Measurements from ENCODE around the gene MYO1C. TPM values are rescaled to one million over a fixed set of nuclear protein-coding genes. Genes with fewer than 3 reads are reported as not detected.

Gene MYO1C
- total and polyA plus RNA-seq, 9 of the 15 experiments (the other 6 are each of a cell fraction or from before 2014, with no cell fraction given), result 0.46 to 32.5 (median 11.6) TPM

- TF ChIP-seq ARID3A (IDR thresholded peaks at IDR 0.05; ENCODE audit: borderline replicate concordance, low read depth, low read length), result no peak
- peak in 1 of 2 experiments; percentile 95; a peak in 2 of 4 replicates for TF ChIP-seq ZNF639 (CRISPR knock-in tag; conservative IDR thresholded peaks at IDR 0.05 in 1 of 2, IDR thresholded peaks at IDR 0.05 in 1 of 2)
- TF ChIP-seq MAFG (tag; conservative IDR thresholded peaks at IDR 0.05), result no peak
- no peak for TF ChIP-seq CBX8 (IDR thresholded peaks at IDR 0.05; ENCODE audit: borderline replicate concordance, extremely low read depth, low read depth, low read length, poor library complexity, severe bottlenecking)
- TF ChIP-seq BCL6 (CRISPR knock-in tag; IDR thresholded peaks at IDR 0.05), result no peak
- TF ChIP-seq MXD1 (CRISPR knock-in tag; IDR thresholded peaks at IDR 0.05; ENCODE audit: borderline replicate concordance, poor library complexity, severe bottlenecking), result no peak
- TF ChIP-seq BDP1 (IDR thresholded peaks at IDR 0.05; ENCODE audit: insufficient read depth, insufficient read length), result no peak
- TF ChIP-seq FOXA1 (IDR thresholded peaks at IDR 0.05; ENCODE audit: borderline replicate concordance), result no peak
- no peak for TF ChIP-seq ZC3H8 (IDR thresholded peaks at IDR 0.05)
- peak; percentile 86 for TF ChIP-seq ZNF407 (IDR thresholded peaks at IDR 0.05; ENCODE audit: low read depth)
- TF ChIP-seq GABPA (tag; conservative IDR thresholded peaks at IDR 0.05; ENCODE audit: low read depth), result peak; percentile 96
- TF ChIP-seq MECOM (CRISPR knock-in tag; IDR thresholded peaks at IDR 0.05), result no peak
- TF ChIP-seq ZNF431 (CRISPR knock-in tag; IDR thresholded peaks at IDR 0.05), result no peak
- TF ChIP-seq ZEB2 (IDR thresholded peaks at IDR 0.05), result no peak
Observed at GRCh38 chr17:1516388-1517161, 24.1 kb upstream of the MYO1C start, which contains the start of gene INPP5K (continued).
